Measurements from ENCODE around the gene MOCS3.

- TF ChIP-seq CTCF (IDR thresholded peaks at IDR 0.05) (no peak), POLR2AphosphoS5 (IDR thresholded peaks at IDR 0.05; ENCODE audit: low read depth, low read length) (no peak)
Observed at GRCh38 chr20:50969912-50970311, 11.3 kb downstream of the MOCS3 start.

All from Panc1 (cell line).